Sigmoid colon (tissue), 7 donors: ENCODE data around the gene BCL2L12. TPM values are rescaled to one million over a fixed set of nuclear protein-coding genes. Genes with fewer than 3 reads are reported as not detected.
"Not testable (repeated sequence)": the region's sequence is repeated elsewhere in the genome, so short reads cannot be mapped to it uniquely, and the experiment has no call there.

Experiments used
- DNase-seq: peaks from one replicate; pipeline ENCODE4 v3.0.0-alpha.2; 2019
- H3K27ac ChIP-seq, 4 donors: fragments of 200-600 bp; sonication (generic); one replicate each; pipeline ENCODE4 v1.5.1; 2016 to 2019; ENCODE audit warnings: mild to moderate bottlenecking in 1 of 4
- H3K27me3 ChIP-seq, 3 donors: fragments of 200-600 bp; sonication (generic); one replicate each; pipeline ENCODE4 v1.5.1; 2019; ENCODE audit warnings: mild to moderate bottlenecking in 1 of 3
- H3K36me3 ChIP-seq, 4 donors: fragments of 200-600 bp; sonication (generic); one replicate each; pipeline ENCODE4 v1.5.1; 2016 to 2019
- H3K4me1 ChIP-seq, 4 donors: fragments of 200-600 bp; sonication (generic); one replicate each; pipeline ENCODE4 v1.5.1; 2017 to 2019
- H3K4me3 ChIP-seq, 4 donors: fragments of 200-600 bp; sonication (generic); one replicate each; pipeline ENCODE4 v1.5.1; 2017 to 2019; ENCODE audit warnings: mild to moderate bottlenecking in 2 of 4, moderate library complexity in 1 of 4
- H3K9me3 ChIP-seq, 4 donors: fragments of 200-600 bp in 3 of 4; sonication (generic) in 3 of 4; one replicate each; pipeline versions ENCODE4 v1.5.1 to v1.6.1; 2013 to 2019
- CTCF ChIP-seq, 4 experiments: fragments of 450-650 bp in 3 of 4; fragments of 200-600 bp in 1 of 4; IDR thresholded peaks; one replicate each; pipeline ENCODE4 v1.5.1; 2016 to 2019; ENCODE audit warnings: antibody characterized with exemption in 4 of 4, mild to moderate bottlenecking in 3 of 4, moderate library complexity in 2 of 4
- EP300 ChIP-seq, 4 donors: sonication (generic); formaldehyde crosslinking; IDR thresholded peaks; one replicate each; pipeline ENCODE4 v1.6.1; 2017; ENCODE audit warnings: antibody characterized with exemption in 4 of 4
- POLR2A ChIP-seq, 2 donors: fragments of 450-650 bp; IDR thresholded peaks; one replicate each; pipeline ENCODE4 v1.6.1; 2016; ENCODE audit warnings: antibody characterized with exemption in 2 of 2, mild to moderate bottlenecking in 2 of 2, moderate library complexity in 2 of 2
- POLR2AphosphoS5 ChIP-seq, 4 donors: sonication (generic); formaldehyde crosslinking; IDR thresholded peaks; one replicate each; pipeline ENCODE4 v1.6.1; 2017; ENCODE audit warnings: antibody characterized with exemption in 4 of 4
- WGBS, 2 donors: extraction: QIAGEN DNeasy Blood & Tissue Kit; methylation state at CpG; one replicate each; pipeline ENCODE4 v1.1.7; 2013; 5-methylcytosine and 5-hydroxymethylcytosine counted together
- intact Hi-C: fragments of 100-400 bp; cut with DNase I; formaldehyde crosslinking; loops from one replicate; pipeline ENCODE4 v1.15.1; 2023
- polyA plus RNA-seq, 3 donors: library from polyadenylated mRNA; stranded (reverse); fragments of 200-250 nt; gene quantifications; one replicate each; pipeline ENCODE4 v1.2.3, GENCODE V29; 2013
- total RNA-seq, 4 donors: library from RNA; depleted of rRNA; stranded (reverse); fragments of >200 nt; gene quantifications; one replicate each; pipeline ENCODE4 v1.1.0, GENCODE V29; 2016
- donor health status: healthy with polysubstance abuse.
- donor health status: Bipolar disorder and iron deficiency.
- donor health status: healthy.

Gene BCL2L12
- total RNA-seq (1 to 10 TPM; 4.6 to 9.2 (median 6.5) TPM), polyA plus RNA-seq (10 to 100 TPM in 2 of 3 donors, 1 to 10 TPM in 1; 9.0 to 43.6 (median 10.2) TPM)

GRCh38 chr19:49665351-49666119 lies at the start of gene BCL2L12, which contains the start of gene IRF3:
Gene BCL2L12 (plus strand): TSS chr19:49665933. CDS start chr19:49666693, 760 bp downstream.
Gene IRF3 (minus strand): TSS chr19:49665857. CDS start chr19:49664838, 1,019 bp downstream.
- DNase-seq = peak; percentile 99
- H3K36me3 ChIP-seq = peaks cover 10 to 34% (median 19%) of the 10 kb centered on the region in 4 donors
- no peaks in the 10 kb centered on the region for H3K9me3 ChIP-seq
- 0% methylated on average over 50 of the region's 50 CpGs for WGBS, 2 donors
- TF ChIP-seq POLR2AphosphoS5 (IDR thresholded peaks at IDR 0.05) (peak; percentile 86 to 91 (median 90)), CTCF (IDR thresholded peaks at IDR 0.05) (no peak), POLR2A (IDR thresholded peaks at IDR 0.05) (peak; percentile 67 to 70), EP300 (IDR thresholded peaks at IDR 0.05) (peak in 1 of 4 donors; percentile 63)
- peaks cover 0 to 33% (median 22%) of the 10 kb centered on the region in 4 donors for H3K4me1 ChIP-seq
- intact Hi-C loops = loop anchor here (2.0 kb wide), 1 partner anchor 23 kb away; the partner anchor contains the start of gene SCAF1
- no peaks in the 10 kb centered on the region for H3K27me3 ChIP-seq
- H3K4me3 ChIP-seq = peak within 1 kb of the TSS; percentile 62 to 75 (median 66)
- peak within 1 kb of the TSS; percentile 87 to 95 (median 92) for H3K27ac ChIP-seq

GRCh38 chr19:49616532-49616931 lies 49.2 kb upstream of the BCL2L12 start:
- no peak overlapping the region for H3K4me3 ChIP-seq
- 97 to 98% methylated on average over 7 of the region's 7 CpGs for WGBS, 2 donors
- no peaks in the 10 kb centered on the region for H3K27me3 ChIP-seq
- no peaks in the 10 kb centered on the region for H3K9me3 ChIP-seq
- intact Hi-C loops = no loop called here
- peaks cover 0 to 11% (median 6%) of the 10 kb centered on the region in 4 donors for H3K4me1 ChIP-seq
- H3K36me3 ChIP-seq = peaks cover 17 to 71% (median 45%) of the 10 kb centered on the region in 4 donors
- TF ChIP-seq POLR2AphosphoS5 (IDR thresholded peaks at IDR 0.05) = no peak
- TF ChIP-seq POLR2A (IDR thresholded peaks at IDR 0.05) = no peak
- no peak for TF ChIP-seq EP300 (IDR thresholded peaks at IDR 0.05)
- no peak for TF ChIP-seq CTCF (IDR thresholded peaks at IDR 0.05)
- no peak for DNase-seq
- no peak overlapping the region for H3K27ac ChIP-seq

GRCh38 chr19:49616945-49617344 lies 48.8 kb upstream of the BCL2L12 start:
- no peaks in the 10 kb centered on the region for H3K27me3 ChIP-seq
- no peak overlapping the region for H3K27ac ChIP-seq
- TF ChIP-seq EP300 (IDR thresholded peaks at IDR 0.05) (no peak), POLR2A (IDR thresholded peaks at IDR 0.05) (no peak), CTCF (IDR thresholded peaks at IDR 0.05) (no peak), POLR2AphosphoS5 (IDR thresholded peaks at IDR 0.05) (no peak)
- peaks cover 0 to 11% (median 6%) of the 10 kb centered on the region in 4 donors for H3K4me1 ChIP-seq
- intact Hi-C loops = no loop called here
- H3K36me3 ChIP-seq = peaks cover 20 to 74% (median 49%) of the 10 kb centered on the region in 4 donors
- DNase-seq = no peak
- H3K4me3 ChIP-seq = no peak overlapping the region
- H3K9me3 ChIP-seq = no peaks in the 10 kb centered on the region
- WGBS, 2 donors = 91 to 92% methylated on average over 7 of the region's 7 CpGs

GRCh38 chr19:49617860-49618259 lies 47.9 kb upstream of the BCL2L12 start:
- intact Hi-C loops, DNase-seq, H3K27me3 ChIP-seq, H3K9me3 ChIP-seq, H3K4me1 ChIP-seq, H3K4me3 ChIP-seq, H3K27ac ChIP-seq: not testable (repeated sequence)
- H3K36me3 ChIP-seq = peaks cover 20 to 69% (median 51%) of the 10 kb centered on the region in 4 donors
- 91 to 95% methylated on average over 13 of the region's 13 CpGs for WGBS, 2 donors
